Activated T-helper 1 cell treated with Interleukin-2 at 50 U/mL for 16 hours (primary cell): ENCODE measurements around the gene APEX2.
"Not testable (repeated sequence)": the region's sequence is repeated elsewhere in the genome, so short reads cannot be mapped to it uniquely, and the experiment has no call there.

Experiments used
- DNase-seq: peaks from one replicate; pipeline ENCODE4 v3.0.0-alpha.2; 2020; ENCODE audit warnings: low read depth

Gene APEX2, protein sequence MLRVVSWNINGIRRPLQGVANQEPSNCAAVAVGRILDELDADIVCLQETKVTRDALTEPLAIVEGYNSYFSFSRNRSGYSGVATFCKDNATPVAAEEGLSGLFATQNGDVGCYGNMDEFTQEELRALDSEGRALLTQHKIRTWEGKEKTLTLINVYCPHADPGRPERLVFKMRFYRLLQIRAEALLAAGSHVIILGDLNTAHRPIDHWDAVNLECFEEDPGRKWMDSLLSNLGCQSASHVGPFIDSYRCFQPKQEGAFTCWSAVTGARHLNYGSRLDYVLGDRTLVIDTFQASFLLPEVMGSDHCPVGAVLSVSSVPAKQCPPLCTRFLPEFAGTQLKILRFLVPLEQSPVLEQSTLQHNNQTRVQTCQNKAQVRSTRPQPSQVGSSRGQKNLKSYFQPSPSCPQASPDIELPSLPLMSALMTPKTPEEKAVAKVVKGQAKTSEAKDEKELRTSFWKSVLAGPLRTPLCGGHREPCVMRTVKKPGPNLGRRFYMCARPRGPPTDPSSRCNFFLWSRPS

DNA sequence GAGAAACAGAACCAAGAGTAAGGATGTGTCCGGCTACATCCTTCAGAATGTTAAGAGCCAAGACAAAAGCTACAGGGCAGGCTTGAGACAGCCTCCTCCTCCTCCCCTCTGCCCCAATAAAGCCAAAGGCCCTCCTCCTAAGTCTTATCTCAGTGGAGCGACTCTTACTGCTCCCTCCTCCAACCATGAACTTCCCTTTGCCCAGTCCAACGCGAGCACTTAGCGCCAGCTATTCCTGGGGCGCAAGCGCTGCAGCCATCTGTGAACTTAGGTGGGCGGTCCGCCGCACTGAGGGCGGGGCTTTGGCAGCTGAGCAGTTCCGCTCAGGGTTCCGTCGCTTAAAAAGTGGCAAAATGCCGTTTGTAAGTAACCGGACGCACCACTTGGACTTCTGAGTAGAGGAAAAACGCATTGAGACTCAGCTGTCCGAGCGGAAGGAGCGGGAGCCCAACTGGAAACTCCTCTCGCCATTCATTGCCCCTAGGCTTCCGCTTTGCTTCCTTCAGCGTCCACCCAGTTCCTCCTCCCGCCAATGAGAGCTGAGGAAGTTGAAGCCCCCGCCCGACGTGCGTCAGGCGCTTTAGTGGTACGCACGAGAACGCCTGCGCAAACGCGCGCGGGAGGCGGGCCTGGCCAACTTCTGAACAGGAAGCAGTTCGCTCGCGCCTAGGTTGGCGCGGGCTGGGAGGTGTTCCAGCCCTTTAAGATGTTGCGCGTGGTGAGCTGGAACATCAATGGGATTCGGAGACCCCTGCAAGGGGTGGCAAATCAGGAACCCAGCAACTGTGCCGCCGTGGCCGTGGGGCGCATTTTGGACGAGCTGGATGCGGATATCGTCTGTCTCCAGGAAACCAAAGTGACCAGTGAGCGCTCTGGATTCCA, at the start of gene APEX2:
Gene APEX2 (plus strand): TSS at position 647 of the 882 bp plus-strand sequence. CDS start 60 bp downstream, at position 707.
- DNase-seq: peak; percentile 76

DNA sequence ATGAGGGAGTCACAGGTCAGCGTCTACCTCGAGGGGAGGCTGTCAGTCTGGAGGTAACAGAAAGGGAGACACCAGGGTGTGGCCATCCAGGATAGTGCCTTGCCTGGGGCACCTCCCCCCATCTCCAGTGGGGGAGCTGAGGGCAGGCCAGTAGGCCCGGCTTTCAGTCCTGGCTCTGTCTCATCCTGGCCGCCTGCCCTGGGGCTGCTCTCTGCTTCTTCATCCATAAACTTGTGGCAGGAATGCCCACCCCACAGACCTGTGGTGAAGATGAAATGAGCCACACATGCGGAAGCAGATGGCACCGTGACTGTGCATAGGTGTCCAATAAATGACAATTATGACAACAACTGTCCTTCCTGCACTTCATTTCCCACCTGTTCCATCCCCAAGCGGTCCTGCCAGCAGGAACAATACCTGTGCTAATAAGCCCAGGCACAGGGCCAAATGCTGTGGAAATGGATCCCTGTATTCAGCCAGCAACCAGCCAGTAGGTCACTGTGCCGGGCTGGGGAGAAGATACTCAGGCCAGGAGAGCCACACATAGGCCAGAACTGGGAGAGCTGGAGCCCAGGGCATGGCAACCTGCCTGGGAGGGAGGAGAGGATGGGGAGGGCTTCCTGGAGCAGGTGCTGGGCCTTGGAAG, 49.3 kb upstream of the APEX2 start:
- DNase-seq: no peak

DNA sequence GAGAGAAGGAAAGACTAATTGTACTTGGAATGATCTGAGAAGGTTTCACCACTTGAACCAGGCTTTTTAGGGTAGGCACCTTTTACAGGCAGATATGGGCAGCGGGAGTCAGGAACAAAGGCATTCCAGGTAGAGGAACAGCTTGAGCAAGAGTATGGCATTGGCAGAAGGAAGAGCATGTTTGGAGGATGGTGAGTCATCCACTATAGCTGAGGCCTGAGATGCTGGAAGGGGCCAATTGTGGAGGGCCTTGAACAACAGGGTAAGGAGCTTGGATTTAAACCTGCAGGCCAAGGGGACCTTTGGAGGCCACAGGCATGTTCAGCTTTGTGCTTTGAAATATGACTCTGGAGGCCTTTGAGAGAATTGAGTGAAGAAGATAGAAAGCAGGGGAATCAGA, 38.4 kb upstream of the APEX2 start:
- DNase-seq: no peak

DNA sequence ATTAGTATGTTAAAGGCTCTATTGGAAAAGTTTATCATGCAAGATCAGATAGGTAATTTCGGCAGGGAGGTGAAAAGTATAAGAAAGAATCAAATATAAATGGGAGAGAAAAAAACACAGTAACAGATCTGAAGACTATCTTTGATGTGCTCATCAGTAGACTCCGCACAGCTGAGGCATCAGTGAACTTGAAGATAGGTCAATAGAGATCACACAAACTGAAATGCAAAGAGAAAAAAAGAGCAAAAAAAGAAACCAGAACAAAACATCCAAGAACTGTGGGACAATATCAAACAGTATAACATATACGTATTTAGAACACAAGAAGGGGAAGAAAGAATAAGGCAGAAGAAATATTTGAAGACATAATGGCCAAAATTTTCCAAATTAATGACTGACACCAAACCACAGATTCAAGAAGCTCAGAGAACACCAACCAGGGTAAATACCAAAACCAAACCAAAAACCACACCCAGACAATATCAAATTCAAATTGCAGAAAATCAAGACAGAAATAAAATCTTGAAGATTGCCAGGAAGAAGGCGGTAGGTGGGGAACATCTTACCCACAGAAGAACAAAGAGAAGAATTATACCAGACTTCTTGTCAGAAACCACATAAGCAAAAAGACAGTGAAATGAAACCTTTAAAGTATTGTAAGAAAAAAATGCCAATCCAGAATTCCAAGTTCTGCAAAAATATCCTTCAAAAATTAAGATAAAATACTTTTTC, 35.2 kb upstream of the APEX2 start:
- no peak for DNase-seq

DNA sequence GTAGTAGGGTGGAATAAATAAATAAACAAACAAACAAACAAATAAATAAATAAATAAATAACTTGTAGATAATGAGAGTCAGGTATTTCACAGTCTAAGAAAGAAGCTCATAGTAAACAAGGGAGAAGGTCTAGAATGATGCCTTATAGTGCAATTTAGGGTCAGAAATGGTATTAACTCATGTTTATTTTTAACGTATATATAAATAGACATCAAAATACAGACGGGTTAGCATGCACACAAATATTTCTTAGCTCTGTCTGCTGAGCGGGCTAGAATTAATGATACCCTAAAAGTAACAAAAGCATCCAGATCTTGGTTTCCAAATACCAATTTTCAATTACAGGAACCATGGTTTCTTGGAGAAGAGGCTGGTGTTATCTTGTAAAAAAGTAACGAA, 22.8 kb upstream of the APEX2 start:
- DNase-seq: no peak

DNA sequence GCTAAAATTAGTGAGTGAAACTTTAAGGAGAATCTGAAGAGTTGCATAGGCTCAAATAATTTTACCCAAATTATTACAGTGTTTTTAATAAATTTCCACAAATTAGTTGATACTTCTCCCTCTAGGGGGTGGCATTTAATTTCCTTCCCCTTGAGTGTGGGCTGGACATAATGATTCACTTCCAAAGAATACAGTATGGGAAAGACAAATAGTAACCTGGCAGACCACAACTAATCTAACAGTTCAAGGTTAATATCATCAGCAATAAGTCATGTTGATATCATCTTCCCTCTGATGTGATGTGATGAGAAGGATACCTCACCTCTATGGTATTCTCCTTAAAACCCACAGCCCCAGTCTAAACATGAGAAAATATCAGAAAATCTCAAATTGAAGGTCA, 21.7 kb upstream of the APEX2 start:
- DNase-seq: no peak

DNA sequence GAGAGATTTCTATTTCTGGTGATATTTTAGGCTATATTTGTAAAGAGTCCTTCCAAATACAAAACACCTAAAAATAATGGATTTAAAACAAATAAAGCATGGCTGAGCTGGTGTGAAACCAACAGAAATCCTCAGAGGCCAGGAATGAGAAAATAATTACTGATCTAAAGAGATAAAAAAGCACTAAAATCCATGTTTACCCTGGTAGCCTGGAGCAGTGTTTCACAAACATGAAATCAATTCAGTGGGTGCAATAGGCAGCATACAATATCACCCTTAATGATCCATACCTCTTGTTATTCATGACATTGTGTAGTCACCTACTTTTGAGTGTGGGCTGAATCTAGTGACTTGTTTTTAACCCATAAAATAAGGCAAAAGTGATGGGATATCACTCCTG, 20.7 kb upstream of the APEX2 start:
- no peak for DNase-seq

DNA sequence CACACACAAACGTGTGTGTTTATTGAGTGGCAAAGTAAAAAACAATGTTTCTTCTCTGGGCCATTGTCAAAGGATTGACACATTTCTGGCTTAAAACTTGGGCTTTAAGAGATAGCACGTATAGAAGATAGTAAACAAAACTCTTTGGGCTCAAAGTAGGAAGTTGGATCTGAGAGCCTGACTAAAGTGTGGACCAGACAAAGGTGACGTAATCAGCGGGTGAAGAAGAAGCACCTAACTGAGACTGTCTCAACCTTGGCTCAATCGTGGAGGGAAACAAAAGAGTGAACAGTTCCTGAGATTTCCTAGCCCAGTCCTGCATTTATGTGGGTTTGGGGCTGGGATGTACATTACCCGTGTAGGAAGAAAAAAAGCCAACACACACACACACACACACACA, 19.8 kb upstream of the APEX2 start:
- DNase-seq: no peak

DNA sequence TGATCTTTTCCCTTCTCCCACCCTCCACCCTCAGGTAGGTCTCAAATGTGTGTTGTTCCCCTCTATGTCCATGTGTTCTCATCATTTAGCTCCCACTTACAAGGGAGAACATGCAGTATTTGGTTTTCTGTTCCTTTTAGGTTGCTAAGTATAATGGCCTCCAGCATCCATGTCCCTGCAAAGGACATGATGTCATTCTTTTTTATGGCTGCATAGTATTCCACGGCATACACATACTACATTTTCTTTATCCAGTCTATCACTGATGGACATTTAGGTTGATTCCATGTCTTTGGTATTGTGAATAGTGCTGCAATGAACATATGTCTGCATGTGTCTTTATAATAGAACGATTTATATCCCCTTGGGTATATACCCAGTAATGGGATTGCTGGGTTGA, 16.9 kb upstream of the APEX2 start:
- DNase-seq: not testable (repeated sequence)

DNA sequence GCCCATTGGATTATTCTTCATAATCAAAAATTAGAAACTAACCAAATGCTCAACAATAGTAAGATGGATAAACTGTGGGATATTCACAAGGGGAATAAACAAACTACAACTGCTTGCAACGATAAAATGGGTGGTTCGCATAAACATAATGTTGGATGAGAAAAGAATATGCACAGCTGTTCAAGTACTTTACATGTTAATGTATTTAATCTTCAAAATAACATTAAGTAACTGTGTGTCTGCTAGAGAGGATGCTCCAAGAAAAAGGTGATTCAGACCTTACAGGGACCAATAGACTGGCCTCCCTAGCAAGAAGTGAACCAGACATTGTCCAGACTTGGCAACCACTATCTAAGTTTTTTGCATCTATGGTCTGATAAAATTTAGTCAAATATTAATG, 8.5 kb upstream of the APEX2 start:
- no peak for DNase-seq

DNA sequence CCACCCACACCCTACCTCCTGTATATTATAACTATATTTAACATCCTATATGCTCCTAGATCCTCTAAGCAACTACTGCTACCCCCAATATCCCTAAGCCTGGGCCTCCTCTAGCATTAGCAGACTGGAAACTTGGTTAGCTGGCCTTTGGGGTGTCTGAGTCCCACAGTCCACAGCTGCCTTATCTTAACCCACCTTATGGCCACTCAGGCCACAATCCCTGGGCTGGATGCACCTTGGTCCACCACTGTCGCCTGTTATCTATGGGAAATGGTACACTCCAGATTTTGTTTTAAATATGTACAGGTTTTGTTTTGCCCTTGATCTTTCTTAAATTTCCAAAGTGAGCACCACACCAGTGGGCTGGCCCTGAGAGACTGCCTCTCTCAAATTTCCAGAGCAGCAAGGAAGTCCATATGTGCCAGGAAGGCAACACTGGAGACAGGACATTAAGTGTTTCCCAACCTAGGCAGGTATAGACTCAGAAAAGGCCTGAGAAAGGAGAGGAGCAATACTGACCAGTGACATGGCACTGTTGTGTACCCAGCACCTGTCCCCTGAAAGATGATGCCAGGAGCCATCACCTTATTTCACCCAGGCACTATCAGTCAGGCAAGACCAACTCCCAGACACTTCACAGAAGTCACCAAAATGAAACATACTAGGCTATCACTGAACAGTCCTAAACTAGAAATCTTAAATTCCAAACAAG, 7.1 kb upstream of the APEX2 start:
- DNase-seq: no peak

DNA sequence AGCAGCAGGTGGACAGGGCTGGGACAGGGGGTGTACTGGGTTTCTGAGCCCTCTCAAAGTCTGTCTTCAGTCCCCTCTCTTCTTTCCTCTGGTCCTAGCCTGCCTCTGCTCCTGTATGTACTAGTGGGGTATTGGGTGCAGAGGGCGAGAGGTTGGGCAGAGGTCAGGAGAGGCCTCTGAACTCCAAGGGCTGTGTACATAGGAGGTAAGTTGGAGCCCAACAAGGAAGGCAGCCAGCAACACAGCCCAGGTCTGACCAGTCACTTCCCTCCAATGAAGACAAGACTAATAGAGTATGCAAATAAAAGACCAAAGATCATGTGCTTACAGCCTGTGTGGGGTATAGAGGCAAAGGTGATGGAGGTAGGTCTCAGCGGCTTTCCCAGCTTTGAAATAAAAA, 6.1 kb upstream of the APEX2 start, which contains the start of gene PFKFB1:
Gene PFKFB1 (minus strand): TSS at position 90 of the 400 bp plus-strand sequence. CDS start 181 bp downstream, outside the sequence.
- DNase-seq: no peak

DNA sequence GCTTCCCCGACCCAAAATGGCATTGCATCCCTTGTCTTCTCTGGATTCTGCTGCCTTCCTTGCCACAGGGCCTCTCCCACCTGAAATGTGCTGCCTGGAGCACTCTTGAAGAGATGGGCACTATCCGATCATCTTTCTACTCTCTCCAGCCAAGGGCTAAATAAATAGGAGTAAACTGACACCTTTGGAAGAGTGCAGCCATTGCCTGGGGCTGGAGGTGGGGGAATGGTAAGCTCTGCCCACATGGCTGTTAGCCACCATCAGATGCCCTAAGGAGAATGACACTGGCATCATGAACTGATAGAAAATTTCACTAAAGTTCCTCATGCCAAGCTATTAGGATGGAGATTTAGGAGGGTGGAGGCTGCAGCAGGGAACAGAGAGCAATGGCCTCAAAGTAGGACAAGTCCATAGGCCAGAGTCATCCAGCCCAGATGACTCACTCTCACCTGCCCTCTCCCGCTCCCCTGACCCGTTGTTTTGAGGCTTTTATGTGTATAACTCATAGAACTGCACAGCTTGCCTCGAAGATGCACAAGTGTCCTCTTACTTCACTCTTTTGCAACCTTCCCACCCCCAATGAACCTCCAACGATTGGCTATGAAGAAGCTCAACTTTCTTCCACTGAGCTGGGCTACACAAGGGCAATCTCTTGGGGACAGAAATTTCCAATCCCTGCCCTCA, 5.4 kb upstream of the APEX2 start:
- DNase-seq: no peak

DNA sequence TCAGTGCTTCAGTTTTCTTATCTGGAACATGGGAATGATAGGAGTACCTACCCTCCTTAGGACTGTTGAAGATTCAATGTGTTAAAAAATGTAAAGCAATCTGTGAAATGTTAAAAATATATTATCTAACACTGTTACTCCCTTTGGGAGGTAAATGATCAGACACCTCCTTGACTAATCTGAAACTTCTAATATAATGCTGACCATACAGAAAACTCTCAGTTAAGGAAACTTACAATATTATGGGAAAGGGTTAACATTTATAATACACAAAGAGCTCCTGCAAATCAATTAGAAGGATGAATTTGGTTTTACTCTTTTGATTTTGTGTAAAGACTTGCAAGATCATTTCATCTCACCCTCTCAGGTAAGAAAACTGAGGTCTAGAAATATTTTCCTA, 4.5 kb upstream of the APEX2 start:
- DNase-seq: no peak

DNA sequence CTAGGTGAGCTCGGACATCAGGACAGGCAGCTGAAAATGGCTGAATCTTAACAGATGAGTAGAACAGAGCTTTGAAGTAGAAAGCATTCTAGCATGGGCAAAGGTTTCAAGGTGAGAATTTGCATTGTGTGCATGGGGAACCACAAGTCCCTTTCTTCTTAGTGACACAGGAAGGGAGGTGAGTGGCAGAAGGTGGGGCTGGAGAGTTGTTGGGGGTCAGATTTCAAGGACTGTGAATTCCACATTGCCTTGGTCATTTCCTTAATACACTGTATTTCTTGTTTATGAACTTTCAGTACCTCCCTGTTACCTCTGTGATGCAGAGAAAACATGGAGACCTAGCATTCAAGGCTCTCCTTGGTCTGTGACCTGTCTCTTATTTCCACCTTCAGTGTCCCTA, 4.1 kb downstream of the APEX2 start:
- no peak for DNase-seq

DNA sequence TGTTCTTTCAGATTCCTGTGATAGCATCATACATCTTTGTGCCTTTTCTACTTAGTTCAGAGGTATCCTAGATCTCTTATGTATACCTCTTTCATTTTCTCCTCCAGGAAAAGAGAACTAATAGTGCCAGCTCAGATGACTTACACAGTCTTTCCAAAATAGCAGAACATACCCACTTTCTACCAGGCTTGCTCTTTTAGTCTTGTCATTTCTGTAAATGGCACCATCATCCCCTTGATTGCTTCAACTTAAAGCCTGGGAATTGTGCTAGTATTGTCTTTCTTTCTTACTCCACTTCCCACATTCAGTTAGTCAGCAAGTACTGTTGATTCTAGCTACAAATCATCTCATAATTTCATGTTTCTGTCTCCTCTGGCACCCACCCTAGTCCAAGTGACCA, 5.1 kb downstream of the APEX2 start:
- no peak for DNase-seq

DNA sequence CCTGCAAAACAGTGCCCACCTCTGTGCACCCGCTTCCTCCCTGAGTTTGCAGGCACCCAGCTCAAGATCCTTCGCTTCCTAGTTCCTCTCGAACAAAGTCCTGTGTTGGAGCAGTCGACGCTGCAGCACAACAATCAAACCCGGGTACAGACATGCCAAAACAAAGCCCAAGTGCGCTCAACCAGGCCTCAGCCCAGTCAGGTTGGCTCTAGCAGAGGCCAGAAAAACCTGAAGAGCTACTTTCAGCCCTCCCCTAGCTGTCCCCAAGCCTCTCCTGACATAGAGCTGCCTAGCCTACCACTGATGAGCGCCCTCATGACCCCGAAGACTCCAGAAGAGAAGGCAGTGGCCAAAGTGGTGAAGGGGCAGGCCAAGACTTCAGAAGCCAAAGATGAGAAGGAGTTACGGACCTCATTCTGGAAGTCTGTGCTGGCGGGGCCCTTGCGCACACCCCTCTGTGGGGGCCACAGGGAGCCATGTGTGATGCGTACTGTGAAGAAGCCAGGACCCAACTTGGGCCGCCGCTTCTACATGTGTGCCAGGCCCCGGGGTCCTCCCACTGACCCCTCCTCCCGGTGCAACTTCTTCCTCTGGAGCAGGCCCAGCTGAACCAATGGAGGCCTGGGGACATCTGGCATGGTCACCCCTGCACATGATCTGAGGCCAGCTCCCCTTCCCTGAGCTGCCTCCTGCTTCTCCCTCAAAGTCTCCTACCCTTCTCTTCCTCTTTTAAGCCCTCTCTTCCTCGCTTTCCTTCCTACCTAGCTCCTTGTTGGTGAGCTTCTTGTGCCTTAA, 6.9 kb downstream of the APEX2 start:
- DNase-seq: no peak

DNA sequence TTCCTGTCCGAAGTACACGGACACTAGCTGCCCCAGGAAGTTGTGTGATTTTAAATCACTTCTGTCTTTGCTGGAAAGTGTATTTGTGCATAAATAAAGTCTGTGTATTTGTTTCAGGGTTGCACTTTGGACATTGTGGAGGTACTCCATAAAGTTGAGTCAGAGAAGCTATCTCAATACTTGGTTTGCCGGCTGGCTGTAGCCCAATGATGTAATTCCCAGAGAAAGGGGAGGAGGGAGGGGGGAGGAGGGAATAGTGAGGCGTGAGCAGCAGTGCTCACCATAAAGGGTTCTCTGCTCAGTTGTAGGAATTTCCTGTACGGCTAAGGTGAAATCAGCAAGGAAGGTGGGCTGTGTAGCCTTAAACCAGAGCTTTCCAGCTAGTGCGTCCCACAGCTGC, 7.5 kb downstream of the APEX2 start:
- DNase-seq: no peak

DNA sequence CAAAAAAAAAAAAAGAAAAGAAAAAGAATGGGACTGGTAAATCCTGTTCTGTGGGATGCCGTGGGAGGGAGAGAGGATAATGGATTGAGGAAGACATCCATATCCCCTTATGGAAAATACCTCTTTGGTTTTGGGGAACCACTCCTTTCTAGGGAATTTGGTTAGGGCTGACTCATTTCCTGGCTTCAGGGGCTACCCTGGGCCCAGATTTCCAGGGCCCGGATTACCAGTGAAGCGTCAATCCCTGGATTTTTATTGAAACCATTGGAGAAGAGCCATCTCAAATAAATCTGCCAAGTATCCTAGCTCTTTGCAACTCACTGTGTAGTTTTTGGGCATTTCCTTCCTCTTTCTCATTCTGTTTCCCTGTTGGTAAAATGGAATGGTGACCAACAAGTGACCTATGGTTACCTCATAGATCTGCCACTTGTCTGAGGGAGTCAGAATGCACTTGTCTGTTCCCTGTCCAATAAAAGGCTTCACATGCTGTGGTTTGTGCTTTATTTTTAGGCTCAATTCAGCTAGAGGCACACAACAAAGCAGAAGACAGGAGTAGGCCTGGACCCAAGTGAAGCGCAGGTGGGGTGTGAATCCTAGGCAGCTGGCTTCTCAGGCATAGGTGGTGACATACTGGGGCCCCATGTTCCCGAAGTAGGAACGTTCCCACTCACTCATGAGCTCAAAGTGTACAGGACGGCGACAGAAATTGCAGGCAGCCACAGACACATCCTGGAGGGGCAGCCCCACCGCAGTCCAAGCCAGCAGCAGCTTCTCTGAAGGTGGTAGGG, 8.6 kb downstream of the APEX2 start:
- no peak for DNase-seq
